CD4-positive, alpha-beta T cell treated with Interleukin-15 for 1 hour (primary cell): ENCODE data around the gene TMEM63C.
A peak's percentile ranks its signal among the peaks of the same experiment; 100 is the strongest.

Source experiments
- DNase-seq: peaks from one replicate; pipeline ENCODE4 v3.0.0-alpha.2; 2020

TMEM63C gene

DNA sequence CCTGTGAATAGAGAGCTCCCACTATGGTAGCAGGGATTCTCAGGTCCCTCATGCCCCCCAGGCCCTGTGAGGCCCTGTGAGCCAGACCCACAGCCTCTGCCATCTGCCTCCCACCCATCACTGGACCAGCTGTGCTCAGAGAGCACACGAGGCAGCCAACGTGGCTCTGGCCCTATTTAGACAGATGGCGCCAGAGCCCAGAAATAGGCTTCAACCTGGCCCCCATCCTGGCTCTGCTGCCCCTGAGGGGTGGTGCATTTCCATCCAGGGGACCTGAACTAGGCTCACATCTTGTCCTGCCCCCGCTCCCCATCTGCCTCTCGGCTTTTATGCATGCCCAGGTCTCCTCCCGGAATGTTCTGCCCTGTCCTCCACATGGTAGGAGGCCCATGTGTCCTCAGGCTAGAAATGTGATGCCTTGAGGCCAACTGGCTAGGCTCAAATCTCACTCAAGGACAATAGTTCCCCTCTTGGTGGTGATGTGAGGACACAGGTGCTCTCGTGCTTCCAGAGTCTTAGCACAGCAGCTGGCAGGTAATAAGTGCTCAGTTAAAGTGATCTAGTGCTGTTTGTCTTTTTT is 18.9 kb downstream of the TMEM63C start:
- DNase-seq = no peak

DNA sequence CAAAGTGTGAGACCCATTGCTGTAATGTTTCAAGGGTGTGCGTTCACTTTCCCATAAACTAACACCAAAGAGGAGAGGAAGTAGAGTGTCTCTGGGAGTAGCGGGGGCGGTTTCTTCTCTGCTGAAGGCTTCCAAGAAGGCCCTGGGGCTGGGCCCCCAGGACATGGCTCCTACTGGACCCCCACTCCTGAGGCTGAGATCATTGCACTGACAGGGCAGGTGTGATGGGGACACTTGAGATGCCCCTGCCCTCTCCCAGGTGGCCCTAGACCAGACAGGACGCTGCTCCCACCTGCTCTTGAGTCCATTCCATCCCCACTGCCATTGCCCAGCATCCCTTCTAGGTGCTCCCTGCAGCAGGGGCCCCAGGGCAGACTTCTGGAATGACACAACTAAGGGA is 20.1 kb downstream of the TMEM63C start:
- no peak for DNase-seq

DNA sequence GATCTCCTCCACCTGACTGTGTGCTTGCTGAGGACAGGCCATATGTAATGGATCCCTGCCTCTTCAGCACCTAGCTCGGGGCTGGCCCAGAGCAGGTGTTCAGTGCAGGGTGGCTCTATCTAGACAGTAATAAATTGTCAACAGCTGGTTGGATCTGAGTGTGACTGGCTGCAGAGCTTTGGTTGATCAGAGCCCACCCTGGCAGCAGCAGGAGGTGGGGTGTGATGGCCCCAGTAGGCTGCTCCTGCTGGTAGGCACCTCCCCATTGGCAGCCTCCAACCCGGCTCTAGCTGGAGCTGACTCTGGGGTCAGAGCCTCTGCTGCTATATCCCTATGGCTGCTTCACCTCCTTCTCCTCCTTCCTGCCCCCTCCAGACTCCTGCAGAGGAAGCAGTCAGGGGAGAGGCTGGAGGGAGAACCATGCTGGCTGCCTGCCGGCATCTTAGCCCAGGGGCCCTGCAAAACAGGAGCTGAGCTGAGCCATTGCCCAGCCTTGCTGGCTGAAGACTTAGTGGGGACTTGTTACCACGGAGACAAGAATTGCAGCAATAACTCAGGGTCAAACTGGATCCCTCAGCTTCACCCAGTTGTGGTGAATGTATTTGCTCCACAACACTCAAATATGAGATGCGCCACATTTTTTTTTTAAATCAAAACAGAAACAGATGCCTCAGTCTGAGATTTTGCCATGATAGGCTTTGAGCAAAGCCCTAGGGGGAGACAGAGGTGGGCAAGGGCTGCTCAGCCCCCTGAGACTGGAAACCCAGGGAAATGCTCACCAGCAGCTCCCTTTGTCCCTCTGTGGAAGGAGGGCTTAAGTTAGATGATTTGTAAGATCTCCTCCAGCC is 22.2 kb downstream of the TMEM63C start:
- DNase-seq = no peak

DNA sequence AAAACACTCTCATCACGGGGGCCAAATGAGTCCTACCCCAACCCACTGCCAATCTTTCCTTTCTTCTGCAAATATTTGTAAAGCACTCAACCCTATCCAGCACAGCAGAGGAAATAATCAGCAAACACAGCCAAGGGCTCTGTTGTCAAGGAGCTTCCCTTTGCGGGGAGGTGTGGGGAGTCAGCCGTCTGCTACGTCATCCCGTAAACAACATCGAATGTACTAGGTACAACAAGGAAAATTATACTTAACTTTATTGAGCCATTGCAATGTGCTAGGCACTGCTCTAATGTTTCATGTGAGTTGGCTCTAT is 22.8 kb downstream of the TMEM63C start:
- no peak for DNase-seq

DNA sequence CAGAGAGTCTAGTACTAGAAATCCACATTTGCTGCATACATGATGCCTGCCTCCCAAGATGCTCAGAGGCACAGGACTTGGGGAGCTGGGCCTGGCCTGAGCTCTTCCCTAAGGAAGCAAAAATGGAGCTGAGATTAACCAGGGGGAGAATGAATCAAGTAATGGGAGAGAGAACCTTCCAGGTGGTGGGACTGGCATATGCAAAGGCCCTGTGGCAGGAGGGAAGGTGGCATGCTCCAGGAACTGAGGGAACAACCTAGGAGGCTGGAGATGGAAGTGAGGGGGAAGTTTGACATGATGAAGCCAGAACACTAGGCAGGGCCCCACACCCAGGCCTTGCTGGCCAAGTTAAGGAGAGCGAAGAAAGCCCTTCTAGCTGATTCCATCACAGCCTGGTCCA is 23.3 kb downstream of the TMEM63C start:
- DNase-seq = no peak

DNA sequence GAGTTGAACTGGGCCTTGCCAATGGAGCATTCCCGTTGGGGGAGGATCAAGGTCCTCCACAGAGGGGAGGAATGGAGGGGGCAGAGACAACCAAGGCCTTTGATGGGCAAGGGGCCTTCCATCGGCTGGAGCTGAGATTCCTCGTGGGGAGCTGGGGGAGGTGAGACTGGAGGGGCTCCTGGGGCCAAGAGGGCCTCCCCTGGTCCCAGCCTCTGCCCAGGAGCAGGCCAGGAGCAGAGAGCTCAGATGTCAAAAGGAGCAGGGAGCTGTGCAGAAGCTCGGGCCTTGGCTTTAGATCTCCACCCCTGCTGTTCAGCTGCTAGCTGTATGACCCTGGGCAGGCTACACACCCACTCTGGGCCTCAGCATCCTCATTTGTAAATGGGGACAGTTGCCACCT is 24.0 kb downstream of the TMEM63C start:
- no peak for DNase-seq

DNA sequence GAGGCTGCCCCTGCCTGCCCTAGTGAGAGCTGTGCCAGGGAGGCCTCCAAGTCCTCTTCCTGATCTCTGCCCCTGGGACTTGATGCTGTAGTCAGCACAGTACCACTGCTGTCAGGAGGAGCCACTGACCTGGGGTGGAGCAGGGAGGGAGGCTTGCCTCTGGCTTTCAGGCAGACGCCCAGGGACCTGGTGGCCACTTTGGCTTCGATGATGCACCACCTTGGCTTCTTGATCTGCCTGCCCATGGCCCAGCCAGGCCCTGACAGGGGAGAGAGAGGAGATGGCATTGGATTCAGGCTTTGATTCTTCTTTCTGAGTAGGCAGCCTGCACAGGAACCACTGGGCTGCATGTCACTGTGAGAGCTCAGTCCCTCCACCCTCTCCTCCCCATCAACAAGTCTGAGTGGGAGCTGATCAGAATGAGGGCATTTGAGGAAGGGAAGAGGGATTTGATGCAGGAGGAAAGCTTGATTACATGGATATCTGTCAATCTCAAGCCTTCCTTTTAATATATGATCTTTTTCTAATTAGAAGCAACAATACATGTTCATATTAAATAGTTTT is 24.7 kb downstream of the TMEM63C start:
- no peak for DNase-seq

DNA sequence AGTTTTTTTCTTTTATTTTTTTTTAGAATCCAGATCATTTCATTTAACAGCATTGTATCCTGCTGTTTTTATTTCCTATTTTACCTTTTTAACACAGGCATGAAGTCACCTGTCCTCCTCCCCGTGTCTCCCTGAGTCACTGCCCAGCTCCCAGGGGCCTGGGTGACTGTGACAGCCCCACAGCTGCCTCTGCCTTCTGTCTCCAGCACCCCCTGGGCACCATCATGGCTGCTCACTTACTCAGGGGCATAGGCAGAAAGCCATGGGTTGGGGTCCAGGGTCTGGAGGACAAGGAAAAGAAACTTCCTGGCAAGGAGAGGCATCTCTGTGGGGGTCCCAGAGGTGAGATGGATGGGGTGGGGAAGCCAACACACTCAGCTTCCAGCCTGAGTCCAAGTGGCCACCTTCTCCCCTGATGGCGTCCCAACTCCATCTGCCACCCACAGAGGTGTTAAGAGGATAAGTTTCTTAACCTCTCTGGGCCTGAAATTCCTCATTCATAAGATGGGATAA is 25.3 kb downstream of the TMEM63C start:
- DNase-seq = no peak

DNA sequence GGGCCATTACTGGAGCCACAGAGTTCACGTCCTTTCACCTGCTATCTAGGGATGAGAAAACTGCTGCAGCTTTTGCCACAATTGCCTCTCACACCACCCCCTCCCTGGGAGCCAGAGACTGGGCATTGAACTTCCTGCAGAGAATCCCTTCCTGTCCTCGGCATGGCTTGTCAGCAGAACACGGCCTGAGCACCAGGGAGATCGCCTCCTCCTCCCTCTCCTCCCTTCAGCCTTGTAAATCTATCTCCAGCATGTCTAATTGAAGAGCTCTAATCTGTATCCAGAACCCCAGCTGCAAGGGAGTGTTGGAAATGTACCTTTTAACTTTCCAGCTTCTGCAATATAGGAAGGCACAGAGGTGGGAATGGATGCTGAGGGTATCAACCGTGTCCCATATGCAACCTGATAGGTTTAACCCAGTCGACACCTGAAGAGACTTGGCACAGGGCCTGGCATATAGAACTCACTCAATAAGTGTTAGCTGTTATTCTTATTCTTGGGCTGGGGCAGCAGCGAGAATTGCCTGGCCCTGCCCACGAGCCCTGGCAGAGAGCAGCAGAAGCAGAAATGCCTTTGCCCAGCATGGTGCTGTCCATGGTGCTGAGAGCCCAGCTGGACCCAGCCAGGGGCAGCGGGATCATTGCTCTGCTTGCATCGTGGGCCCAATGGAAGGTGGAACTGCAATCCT is 26.8 kb downstream of the TMEM63C start:
- peak; percentile 29 for DNase-seq

DNA sequence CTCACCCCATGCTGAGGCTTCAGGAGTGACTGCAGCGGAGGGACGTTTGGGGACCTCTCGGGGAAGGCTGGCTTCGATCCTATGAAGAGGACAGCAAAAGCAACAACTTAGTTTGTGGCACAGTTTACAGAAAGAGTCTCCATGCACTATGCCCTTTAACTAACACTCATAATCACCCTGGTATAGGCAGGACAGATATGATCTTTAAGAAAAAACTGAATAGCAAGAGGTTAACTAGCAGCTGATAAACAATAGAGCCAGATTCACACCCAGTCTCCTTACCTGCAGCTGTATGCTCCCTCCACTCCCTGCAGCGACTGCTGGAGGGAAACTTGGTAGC is 27.4 kb downstream of the TMEM63C start:
- DNase-seq = no peak

DNA sequence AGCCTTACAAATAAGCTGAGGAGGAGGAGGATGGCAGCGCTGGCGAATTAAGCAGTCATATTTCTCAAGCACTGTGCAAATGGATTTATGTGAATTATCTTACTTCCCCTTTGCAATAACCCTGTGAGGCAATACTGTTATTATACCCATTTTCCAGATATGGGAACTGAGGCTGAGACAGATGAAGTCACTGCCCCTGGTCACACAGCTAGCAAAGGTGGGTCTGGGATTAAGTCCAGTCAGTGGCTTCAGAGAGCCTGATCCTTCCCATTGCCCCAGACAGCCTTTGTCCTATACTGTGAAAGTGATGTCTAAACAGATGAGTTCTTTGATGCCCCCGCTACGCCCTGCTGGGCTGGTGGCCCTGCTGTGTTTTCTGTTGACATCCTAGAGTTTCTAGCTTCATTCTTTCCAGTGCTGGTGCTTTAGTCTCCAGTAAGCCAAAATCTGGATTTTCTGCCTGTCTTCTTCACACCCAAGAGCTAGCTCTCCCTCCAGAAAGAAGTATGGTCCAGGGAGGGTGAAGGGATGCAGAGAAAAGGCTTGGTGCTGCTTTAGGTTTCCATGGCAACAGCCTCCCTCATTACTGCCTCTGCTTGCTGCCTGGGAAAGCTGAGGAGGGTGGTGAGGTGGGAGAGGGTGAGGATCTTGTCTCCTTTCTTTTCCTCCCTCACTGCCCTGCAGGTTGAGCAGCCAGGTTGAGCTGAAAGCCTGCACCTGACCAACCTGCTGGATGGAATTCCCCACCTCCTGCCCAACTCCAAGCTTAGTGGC is 30.7 kb downstream of the TMEM63C start:
- no peak for DNase-seq

DNA sequence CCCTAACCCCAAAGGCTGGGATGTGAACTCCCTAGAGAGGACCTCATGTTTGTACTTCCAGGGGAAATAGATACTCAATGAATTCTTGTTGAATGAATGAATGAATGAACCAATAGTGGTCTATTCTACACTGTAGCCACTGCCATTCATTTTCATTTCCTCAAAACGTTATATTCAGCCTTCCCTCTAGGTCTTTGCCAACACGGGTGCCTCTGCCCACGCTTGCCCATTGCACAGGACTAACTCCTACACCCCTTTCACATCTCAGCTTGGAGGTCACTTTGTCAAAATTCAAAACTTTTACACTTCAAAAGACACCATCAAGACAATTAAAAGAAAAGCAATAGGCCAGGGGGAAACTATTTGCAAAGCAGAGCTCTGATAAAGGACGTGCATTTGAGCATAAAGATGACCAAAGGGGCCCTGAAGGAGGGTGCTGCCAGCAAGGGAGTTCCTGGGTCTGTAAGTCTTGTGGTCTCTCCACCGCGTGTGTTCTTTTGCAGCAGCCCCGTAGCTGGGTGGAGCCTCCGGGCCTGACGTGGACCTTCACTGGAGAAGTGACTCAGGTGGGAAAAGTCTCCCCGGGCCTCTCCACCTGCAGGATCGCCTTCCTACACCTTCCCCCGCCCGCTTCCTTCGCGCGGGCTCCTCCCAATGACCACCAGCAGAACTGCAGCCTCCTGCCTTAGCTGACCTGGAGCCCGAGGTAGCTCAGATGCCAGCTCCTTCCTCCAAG is 31.5 kb downstream of the TMEM63C start:
- no peak for DNase-seq

DNA sequence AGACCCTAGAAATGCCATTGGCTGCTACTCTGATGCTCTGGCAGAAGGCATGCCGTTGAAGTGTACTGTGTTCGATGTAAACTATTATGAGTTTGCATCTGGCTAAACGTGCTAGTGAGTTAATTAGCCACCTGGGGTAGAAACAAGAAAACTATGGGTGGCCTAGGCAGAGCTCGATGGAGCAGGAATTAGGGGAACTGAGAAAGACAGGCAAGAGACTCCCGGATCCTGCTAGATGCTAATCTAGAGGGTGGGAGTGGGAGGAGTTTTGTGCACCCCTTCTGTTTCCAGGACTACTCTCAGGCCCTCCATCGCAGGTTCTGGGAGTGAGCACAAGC is 32.0 kb downstream of the TMEM63C start:
- no peak for DNase-seq

DNA sequence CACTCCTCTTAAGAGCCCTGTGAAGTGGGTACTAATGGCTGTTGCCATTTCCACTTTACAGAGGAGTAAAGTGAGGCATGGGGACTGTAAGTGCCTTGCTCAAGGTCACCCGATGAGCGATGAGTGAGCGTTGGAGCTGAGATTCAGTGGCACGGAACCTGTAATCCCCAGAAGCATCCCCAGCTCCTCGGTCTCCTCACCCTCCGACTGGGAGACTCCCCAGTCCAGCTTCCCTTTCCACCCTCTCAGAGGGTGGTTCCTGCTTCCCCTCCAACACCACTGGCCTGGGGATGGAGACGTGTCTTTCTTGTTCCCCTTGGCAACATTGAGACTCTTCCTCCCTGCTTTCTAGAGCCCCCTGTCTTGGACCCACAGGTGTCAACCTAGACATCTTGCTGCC is 32.6 kb downstream of the TMEM63C start:
- no peak for DNase-seq

DNA sequence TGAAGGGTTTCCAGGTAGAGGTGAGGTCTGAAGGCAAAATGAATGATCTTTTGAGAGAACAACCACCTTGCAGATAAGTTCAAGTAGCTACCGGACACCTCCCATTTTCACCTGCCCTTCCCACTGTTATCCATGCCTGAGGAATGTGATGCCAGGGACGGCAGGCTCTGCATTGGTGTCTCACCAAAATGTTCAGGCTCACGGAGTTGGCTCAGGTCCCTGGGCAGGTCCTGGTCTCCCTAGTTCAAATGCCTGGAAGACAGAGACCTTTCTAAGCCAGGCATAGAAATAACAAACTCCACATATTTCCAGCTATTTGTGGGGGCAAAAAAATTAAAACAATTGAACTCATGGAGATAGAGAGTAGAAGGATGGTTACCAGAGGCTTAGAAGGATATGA is 36.0 kb downstream of the TMEM63C start:
- DNase-seq = no peak

DNA sequence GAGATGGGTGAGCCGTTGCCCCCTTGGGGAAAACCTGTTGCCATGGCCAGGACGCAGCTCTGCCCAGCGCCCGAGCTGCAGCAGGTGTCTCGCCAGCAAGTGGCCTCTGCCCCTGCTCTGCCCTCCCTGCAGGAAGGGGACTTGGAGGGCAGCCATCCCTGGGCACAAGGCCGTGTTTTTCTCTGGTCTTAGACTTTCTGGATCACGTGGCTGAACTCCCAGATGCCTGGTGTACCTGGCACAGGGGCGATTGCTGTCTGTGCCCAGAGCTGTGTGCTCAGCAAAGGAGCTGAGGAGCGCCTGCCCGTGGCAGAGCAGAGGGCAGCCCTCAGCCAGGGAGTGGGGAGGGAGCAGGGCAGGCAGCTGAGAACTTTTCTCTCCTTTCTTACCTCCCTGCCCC is 38.0 kb downstream of the TMEM63C start:
- no peak for DNase-seq

DNA sequence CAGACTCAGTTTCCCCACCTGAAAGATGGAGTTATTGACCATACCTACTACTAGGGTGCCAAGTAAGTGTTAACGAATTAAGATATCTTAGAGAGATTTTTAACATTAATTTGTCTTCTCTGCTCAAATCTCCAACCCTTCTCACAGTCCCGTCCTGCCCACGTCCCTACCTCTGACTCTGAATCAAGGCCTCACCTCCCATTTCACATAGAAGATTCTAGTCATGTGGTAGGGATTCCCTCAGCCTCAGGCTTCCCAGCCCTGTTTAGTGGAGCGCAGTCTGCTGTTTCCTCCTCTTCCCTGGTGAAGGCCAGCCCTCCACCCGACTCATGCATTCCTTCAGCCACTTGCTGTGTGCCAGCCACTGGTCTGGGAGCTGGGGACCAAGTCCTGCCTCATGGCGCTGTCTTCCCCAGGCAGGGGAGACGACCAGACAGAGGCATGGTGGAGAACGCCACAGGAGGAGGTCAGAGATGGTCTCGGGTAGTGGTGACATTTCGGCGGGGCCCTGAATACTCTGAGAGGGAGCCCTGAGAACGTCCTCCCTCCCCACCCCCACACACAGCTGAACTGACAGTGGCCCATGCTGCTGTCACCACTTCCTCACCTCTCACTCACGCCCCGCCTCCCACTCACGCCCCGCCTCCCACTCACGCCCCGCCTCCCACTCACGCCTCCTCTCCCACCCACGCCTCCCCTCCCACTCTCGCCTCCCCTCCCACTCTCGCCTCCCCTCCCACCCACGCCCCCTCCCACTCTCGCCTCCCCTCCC is 38.8 kb downstream of the TMEM63C start:
- DNase-seq = no peak

DNA sequence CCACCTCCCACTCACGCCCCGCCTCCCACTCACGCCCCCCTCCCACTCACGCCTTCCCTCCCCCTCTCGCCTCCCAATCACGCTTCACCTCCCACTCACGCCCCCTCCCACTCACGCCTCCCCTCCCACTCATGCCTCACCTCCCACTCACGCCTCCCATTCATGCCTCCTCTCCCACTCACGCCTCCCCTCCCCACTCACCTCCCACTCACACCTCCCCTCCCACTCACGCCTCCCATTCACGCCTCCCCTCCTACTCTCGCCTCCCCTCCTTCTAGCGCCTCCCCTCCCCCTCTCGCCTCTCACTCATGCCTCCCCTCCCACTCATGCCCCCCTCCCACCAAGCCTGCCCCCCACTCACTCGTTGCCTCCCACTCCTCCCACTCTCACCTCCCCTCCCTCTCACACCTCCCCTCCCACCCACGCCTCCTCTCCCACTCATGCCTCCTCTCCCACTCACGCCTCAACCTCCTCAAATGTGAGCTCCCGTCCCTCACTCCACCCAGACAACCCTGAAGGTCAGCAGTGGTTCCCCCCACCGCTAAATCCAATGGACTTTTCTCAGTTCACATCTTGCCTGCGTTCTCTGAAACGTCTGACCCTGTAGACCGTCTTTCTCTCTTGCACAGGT is 39.8 kb downstream of the TMEM63C start:
- DNase-seq = no peak

DNA sequence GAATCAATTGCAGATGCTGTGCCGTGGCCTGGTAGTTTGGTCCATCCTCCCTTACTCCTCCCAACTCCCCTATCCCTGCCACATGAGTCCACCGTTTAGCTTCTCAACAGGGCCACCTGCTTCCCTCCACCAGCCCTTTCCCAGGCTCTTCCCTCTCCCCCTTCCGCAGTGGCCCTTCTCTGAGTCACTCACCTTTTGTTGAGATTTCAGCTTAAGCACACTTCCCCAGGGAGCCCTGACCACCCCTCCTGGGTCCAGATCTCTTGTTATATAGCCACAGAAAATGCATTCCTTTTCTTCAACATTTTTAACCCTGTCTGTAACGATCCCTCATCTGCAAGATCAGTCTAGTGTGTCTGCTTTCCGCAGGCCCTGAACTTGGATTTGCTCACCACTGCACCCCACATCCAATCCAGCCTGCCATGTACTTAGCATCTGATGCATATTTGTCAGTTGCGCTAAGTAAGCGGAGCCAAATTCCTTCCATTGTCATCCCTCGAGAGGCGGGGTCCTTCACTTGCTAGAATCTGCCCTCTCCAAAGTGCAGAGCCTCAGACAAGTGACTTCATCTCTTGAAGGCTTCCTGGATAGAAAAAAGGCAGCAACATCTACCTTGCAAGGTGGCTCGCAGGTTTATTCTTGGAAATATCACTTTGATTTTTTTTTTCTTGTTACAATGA is 41.1 kb downstream of the TMEM63C start:
- no peak for DNase-seq

DNA sequence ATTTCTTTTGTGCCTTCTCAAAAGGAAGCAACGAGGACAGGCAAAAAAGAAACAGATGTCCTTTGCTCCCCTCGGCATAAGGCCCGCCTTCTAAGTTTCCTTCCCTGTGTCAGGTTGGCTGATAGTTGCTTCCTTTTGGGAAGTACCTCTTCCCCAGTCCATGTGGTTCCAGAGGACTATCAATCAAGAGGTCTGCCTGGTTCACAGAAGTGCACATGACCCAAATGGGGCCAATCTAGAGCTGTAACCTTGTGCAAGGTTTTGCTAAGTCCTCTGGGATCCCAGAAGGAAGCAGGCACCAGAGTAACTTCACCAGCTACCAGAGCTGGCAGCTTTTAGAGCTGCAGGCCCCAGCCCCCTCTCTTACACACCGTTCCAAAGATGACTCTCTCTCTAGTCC is 42.6 kb downstream of the TMEM63C start:
- no peak for DNase-seq

DNA sequence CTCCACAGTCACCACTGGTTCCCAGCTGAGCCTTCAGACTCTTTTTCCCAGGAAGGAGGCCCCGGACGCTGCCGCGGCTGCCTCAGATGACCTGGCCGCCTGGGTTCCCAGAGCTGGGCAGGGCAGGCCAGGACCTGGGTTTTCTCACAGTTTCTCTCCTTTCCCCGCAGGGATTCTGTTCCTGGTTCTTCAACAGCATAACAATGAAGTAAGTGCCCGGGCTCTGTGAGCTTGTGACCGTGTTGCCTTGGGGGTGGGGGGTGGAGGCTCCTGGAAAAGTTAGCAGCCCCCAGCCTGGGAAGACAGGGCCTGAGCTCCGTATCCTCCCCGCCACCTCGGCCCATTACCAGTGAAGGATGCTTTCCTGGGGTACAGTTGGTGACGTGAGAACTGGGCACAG is 43.7 kb downstream of the TMEM63C start:
- DNase-seq = no peak
